ENCODE measurements around the gene KIAA2012.
"Not testable (repeated sequence)": the region's sequence is repeated elsewhere in the genome, so short reads cannot be mapped to it uniquely, and the experiment has no call there.

The KIAA2012 gene

DNA sequence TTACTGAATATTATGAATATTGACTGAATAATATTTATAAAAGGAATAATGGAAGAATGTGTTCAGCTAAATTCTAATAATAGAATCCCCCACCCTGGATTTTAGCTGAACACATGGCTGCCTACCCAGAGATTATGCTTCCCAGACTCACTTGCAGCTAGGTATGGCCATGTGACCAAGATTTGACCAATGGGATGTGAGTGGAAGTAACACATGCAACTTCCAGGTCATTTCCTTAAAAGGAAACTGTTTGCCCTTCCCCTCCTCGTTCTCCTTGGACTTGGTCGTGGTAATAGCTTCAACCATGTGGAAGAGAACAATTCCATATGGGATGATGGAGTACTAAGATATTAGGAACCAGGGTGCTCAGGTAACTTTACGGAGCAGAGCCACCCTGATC is 47.8 kb downstream of the KIAA2012 start:
- FAIRE-seq: no peak

DNA sequence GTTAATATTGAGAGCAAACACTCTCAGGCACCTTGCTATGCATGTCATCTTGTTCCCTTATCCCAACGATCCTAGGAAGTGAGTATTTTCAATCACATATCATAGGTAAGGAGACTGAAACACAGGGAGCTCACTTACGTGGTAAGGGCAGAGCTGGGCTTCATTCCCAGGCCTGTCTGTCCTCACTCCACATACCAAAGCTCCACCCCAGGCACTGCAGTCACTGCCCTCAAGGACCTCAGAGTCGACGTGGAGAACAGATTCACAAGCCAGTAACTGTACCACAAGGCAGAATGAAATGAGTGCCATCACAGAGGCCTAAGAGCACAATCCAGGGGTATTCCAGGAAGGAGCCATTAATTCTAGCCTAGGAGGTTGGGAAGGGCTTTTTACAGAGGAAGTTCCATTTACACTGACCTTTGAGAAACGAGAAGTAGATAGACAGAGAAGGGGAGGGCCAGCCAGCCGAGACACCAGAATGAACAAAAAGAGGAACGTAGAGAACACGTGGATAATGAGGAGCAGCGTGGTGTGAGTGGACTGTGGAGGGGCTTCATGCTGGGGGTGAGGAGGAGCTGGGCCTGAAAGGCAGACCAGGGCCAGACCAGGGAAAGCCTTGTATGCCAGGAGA is 48.6 kb downstream of the KIAA2012 start:
- no peak for FAIRE-seq

DNA sequence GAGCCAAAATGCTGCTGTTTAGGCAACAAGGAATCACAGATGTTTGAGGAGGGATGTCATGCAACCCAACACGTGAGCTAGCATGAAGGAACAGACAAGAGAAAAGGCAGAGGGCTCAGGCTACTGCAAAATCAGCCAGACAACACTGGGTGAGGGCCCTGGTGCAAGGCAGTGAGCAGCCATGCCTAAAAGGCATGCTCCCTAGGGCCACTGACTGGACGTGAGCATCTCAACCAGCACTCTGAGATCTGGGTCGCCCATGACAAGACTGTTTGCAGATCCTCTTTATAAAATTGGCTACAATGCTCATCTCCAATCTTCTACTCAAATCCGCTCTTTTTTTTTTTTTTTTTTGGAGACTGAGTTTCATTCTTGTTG is 49.1 kb downstream of the KIAA2012 start:
- FAIRE-seq: no peak

DNA sequence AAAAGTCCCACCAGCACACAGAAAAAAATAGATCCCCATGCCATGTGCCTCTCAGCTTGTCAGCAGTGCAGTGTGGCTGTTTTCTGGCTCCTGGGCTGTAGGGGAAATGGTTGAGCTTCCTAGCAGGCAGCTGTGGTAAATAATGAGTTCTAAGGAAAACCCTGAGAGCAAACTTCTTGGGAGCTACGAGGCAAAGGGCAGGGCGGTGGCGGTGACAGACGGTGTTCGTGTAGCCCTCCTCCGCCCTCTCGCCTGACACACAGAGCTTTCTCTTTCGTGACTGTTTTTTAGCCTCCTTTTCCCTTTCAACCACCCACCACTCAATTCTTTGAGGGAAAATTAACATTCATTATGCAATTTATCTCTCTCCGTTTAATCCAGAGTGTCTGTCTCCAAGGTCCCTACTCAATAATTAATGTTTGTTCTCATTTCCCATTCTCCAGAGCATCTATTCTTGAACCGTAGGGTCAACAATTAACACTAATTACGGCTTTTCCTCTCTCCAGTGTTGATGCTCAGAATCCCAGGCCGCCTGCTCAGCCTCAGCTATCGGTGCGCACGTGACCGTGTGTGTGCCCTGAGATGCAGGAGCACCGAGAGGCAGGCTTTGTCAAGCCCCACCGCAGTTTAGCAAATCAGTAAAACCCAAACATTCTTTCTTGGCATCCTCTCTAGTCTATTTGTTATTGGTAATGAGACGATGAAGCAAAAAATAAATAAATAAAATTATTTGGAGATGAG is 50.1 kb downstream of the KIAA2012 start:
- FAIRE-seq: no peak

DNA sequence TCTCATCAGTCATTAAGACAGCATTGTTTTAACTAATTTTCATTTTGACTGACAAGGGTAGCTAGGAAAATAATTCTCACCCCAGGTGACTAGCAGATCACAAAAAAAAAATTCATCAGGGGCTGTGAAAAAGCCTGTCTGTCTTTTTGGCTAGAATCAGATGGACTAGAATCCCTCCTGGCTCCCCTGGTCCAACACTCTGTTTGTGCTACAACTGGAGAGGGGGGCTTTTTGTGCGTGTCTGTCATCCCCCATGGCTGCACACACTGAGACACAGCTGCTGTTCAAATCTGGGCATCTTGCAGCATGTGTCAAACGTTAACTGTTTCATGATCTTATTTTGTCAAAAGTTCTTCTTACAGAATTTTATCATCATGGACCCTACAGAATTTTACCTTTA is 51.2 kb downstream of the KIAA2012 start:
- FAIRE-seq: no peak

DNA sequence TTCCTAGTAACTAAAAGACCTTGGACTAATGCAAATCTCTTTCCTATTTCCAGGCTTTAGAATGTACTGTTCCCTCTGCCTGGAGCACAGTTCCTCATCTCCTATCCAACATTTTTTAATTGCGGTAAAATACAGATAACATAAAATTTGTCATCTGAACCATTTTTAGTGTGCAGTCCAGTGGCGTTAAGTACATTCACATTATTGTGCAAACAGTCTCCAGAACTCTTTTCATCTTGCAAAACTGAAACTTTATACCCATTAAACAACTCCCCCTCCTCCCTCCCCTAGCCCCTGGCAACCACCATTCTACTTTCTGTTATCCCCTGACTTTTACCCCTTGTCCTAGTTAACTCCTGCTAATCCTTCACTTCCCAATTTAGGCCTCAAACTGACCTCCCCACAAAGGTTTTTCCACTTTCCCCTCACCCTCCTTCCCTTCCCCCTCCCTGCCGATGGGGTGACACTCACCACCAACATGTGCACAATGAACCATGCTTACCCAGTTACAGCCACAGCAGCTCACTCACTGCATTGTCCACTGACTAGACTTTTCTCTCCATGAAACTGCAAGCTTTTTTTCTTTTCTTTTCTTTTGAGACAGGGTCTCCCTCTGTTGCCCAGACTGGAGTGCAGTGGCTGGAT is 54.8 kb downstream of the KIAA2012 start:
- no peak for FAIRE-seq

DNA sequence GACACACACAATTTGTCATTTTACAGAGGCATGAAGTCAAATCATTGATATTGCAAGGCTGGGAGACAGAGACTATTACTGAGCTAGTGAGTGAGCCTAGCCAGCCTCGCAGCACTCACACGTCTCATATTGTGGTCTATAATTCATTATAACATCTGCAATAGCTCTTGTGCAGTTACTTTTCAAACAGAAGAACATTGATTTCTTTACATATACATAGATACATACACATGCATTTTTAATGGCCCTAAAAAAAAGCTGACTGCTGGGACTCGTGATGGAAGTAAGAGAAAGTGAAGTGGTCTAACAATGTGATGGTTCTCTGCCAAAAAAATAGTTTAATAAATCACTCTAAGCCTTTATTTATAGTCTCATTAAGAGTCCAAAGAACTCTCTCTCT is 56.8 kb downstream of the KIAA2012 start:
- FAIRE-seq: no peak

DNA sequence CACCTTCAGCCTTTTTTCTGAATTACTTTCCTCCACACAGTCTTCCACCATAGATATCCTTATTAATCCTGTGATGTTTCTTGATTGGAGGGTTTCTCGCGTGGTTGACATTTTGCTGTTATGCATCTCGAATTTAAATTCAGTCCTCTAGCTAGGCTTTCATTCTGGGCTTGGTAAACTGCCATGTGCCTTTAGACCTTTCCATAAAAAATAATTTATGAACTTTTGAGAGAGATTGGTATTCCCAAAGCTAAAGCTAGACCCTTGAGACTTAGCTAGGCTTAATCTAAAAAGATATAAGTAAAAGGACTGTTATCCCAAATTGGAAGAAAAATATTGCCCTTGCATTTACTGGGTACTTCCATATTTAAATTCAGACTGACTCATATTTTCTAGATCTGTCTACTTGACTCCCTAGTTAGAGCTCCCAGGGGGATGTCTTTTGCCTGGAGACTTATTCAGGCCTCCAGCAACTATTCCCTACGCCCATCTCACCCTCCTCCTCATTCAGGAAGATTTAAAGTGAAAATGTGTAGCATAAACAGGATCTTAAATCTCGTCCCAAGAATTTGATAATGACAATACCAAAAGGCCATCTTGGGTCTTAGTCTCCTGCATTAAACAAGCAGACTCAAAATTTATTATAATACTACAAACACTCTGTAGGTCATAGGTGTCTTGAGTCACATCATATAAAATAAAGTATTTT is 60.3 kb downstream of the KIAA2012 start:
- no peak for FAIRE-seq

DNA sequence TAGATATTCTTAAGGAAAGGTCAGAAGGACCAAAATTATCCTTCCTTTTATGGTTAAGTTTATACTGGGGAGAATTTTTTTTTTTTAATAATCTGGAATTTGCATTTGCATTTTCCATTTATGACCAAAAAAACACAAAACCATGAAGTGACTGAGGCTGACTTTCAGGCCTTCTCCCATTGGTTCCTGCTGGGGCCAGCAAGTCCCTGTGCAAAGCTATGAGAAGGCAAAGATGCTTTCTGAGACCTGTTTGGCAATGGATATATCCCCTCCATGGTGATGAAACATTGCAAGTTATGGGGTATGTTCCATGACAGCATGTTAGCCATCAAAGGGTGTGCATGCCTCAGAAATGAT is 60.8 kb downstream of the KIAA2012 start:
- no peak for FAIRE-seq

DNA sequence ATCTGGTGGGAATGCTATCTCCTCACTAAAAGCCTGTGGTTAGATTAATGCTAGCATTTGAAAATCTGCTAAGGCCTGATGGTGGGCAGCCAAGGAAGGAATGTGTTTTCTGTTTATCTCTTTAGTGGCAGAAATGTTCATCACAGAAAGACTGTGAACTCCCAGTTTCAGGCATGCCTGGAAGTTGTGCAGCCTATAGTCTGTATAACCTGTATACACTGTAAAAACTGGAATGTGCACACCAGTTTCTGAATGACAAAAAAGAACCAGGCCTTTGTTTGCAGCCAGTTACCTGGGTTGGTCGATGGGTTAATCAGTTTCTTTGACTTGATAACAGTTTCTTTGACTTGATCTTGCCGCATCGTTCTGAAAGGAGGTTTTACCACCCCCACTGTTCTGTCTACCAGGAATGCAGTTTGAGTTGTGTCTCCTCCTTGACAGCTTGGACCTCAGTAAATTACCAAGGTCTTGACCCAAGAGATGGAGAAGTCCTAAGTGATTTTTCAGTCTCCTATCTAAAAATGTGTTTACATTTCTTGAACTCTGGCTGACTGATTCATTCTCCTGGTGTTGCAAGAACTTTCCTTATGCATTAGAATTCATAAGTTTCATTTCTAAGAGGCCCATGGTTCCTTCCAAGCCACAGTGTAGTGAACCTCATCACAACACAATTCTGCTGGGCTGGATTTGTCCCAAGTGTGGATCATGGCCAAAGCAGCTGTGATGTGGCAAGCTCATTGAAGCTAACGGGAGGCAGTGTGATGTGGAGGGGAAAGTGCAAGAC is 62.2 kb downstream of the KIAA2012 start:
- FAIRE-seq: no peak

DNA sequence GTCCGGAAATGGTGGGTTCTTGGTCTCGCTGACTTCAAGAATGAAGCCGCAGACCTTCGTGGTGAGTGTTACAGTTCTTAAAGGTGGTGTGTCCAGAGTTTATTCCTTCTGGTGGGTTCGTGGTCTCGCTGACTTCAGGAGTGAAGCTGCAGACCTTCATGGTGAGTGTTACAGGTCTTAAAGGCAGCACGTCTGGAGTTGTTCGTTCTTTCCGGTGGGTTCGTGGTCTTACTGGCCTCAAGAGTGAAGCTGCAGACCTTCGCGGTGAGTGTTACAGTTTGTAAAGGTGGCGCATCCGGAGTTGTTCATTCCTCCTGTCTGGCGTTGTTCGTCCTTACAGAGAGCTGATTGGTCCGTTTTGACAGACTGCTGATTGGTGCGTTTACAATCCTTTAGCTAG is 63.0 kb downstream of the KIAA2012 start:
- FAIRE-seq: not testable (repeated sequence)

DNA sequence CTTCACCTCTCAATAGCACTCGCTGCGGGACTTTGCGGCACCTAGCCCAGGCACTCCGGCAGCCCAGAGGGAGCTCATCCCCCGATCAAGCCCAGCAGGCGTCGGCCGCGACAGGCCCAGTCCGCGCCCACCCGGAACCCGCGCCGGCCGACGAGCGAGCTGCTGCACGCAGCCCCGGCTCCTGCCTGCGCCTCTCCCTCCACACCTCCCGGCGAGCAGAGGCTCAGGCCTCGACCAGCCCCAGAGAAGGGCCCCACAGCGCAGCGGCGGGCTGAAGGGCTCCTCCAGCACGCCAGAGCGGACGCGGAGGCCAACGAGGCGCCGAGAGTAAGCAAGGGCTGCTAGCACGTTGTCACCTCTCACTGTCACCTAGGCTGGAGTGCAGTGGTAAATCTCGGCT is 63.5 kb downstream of the KIAA2012 start:
- FAIRE-seq: no peak

DNA sequence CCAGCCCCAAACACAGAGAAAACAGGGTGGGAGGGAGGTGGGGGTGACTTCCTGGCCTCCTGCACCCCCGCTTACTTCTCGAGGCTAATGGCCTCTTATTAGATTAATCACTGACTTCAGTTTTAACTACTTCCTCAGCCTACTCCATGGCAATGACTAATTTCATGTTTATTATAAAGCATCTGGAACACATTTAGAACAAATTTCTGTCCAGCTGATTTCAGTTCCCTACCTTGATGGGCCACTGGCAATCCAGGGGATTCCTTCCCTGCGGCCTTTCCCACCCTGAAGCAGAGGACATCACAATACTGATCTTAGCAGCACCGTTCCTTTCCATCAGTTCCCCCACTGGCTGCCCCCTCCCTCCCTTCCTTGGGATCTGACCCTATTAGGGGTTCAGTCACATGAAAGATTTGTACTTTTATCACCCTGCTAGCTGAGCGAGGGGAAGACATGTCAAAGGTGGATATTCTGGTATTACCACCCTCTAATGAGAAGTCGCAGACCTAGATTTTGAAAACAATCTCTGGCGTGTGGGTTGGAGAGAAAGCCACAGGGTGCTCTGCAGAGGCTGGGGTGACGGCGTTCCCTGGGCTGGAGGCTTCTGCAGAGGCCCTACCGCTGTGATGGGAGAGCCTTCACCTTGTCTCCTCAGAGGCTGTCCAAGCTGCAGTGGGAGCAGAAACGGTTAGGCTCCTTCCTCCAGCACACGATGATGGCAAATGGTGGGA is 67.6 kb downstream of the KIAA2012 start:
- no peak for FAIRE-seq

DNA sequence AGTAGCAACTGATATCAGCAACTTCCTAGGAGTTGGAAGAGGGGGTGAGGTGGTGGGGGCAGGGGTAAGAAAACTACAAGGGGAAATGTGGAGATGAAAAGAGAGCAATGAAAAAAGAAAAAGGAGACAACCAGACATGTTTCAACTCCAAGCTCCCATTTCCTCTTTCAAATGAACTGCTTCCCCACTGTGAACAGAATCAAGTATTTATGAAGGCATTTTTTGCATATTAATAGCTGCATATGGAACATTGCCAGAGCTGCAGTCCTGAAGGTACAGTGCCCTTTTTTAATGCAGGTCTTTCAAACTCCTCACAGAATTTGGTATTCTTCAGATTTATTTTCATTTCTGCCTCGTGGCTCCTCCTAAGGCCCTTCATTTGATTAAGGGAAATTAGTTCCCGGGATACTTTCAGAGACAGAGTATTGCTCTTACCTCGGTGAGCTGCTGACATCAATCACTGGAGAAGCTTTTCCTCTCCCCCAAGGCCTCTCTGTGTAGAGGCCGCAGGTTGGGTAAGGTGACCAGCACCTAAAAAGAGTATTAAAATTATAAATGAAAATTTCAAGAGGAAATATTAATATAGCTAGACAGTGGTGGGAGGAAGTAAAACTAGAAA is 68.4 kb downstream of the KIAA2012 start:
- FAIRE-seq: no peak

DNA sequence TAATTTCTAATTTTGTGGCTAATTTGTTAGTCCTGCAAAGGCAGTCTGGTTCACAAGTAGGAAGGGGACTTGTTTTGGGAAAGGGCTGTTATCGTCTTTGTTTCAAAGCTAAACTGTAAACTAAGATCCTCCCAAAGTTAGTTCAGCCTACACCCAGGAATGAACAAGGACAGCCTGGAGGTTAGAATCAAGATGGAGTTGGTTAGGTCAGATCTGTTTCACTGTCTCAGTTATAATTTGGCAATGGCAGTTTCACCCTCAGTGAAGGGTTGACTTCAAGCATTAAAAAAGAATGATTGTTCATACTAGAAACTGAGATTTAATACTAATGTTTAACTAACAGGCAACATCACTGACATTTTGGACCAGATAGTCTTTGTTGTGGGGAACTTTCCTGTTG is 69.5 kb downstream of the KIAA2012 start:
- no peak for FAIRE-seq

DNA sequence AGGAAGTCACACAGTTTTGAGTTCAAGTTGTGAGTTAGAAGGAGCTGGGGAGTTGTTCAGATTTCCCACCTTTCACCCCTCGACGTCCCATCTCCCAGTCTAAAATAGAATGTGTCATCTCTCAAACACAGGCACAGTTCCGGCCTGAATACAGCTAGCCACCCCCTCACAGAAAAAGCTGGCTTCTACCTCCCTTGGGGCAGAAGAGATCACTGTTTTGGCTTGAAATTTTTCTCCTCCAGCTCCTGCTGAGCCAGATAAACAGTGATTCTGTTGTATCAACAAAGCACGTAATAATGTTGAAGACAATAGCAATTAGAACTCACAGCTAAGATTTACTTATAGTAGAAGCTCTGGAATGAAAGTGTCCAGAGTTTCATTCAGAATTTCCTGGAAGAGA is 74.7 kb downstream of the KIAA2012 start:
- no peak for FAIRE-seq

DNA sequence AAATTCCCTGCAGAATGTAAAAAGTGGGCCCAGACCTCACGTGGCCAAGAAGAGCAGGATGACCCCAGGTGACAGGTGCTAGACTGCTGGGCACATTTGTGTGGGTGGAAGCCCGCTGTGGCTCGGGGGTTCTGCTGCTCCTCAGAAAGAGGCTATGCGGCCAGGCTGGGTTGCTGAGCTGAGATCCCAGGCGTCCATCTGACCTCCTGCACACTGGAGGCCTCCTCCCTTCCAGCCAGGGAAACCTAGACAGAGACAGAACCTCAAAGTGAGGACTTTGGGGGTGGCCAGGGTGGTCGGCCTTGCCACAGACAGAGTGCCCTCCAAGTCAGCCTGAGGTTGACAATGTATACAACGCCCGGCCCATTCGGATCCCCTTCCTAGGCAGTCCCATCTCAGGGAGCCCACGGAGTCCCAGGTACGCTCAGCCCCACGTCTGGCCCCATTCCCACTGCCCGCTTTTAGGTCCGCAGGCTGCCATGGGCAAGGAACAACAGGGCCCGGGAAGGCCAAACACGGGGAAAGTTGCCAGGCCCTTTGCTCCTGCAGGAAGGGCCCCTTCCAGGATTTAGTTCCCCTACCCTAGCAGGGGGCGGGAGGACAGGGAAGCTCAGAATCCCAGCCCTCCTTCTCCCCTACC is 75.6 kb downstream of the KIAA2012 start:
- no peak for FAIRE-seq

DNA sequence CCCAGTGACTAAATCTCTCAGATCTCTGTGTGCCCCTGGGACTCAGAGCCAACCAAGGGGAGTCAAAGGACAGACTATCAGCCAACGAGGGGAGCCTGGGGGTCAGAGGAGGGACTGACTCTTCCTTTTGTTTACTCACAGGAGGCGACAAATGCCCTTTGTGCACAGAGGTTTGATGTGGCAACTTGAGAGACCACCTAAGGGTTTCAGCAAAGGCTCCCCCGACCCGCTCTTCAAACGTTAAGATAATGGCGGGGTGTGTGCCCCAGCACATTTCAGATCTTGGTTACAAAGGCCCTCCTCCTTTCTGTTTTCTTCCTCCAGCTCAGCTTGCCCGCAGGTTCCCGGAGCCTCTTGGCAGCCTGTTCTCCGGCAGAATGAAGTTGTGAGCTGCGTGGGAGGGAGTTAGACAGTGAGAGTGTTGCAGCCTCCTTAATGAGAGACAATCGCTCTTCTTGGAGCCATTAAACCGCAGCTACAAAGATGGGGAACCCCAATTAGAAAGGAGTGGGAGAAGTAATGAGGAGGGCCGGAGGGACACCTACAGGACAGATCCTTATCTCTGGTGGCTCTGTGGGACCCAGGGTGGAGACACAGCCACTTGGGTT is 76.2 kb downstream of the KIAA2012 start:
- no peak for FAIRE-seq

DNA sequence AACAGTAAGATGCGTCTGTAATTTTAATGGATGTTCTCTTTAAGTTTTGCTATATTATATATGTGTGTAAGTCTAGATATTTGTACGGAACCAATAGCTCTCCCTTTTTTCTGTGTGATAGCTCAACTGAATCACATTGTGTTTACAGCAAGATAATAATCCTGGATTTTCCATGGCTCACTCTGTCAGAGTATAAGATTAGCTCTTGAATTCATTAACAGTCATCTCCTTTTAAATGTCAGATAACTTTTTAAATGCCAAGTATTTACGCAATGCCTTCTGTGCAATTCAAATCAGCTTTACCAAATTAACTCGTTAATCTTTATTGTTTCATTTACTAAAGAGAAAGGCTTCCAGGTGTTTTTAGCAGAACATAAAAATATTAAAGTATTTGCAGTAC is 76.9 kb downstream of the KIAA2012 start:
- no peak for FAIRE-seq

DNA sequence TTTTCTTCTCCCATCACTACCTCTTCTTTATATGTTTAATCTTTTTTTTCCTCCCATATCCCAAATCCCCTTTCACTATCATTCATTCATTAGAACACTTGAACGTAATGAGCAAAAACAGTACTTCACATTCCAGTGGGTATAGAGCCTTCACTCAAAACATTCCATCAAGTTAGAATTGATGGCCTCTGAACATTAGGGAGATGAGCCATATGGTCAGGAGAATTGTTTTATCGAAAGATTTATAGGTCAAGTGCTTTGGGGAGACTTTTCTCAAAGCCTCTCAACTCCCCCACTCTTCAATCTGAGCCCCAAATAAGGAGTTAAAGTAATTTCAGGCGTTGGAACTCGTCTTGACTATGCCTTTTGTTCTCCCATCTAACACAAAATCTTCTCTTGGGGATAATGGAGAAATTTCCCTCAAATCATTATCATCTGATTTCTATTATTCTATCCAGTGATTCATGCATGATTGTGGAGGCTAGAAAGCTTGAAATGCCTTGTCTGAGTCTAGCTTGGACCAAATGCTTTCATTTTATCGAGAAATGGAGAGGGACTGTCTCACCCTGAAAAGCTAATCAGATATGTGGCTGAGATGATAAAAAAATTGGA is 79.2 kb downstream of the KIAA2012 start:
- no peak for FAIRE-seq

Measured in G401.6 (cell line).